Measurements from ENCODE around the gene KLF4.

Gene KLF4

GRCh38 chr9:107488375-107489143 lies 1.0 kb downstream of the KLF4 start:
- H3K9ac ChIP-seq (ENCODE audit: low read depth in 1 of 2, low read length in 2 of 2) = peak overlapping the region; percentile 97 to 99
- peak overlapping the region; percentile 95 to 97 for H3K27ac ChIP-seq (ENCODE audit: low read depth in 2 of 2, low read length in 2 of 2)
- H3K9me3 ChIP-seq (ENCODE audit: control insufficient read depth in 2 of 2, low read length in 2 of 2) = no peaks in the 10 kb centered on the region
- H3K4me1 ChIP-seq (ENCODE audit: control insufficient read depth in 2 of 2, insufficient read depth in 2 of 2, low read length in 2 of 2) = peaks cover 5 to 16% of the 10 kb centered on the region in 2 donors
- peaks cover 0 to 3% of the 10 kb centered on the region in 2 donors for H3K27me3 ChIP-seq (ENCODE audit: control insufficient read depth in 2 of 2, insufficient read depth in 2 of 2, low read length in 2 of 2)
- H3K4me3 ChIP-seq (ENCODE audit: low read length in 2 of 2) = peak overlapping the region; percentile 89 to 98
- H3K36me3 ChIP-seq (ENCODE audit: control insufficient read depth in 2 of 2, insufficient read depth in 2 of 2, low read length in 2 of 2) = peaks cover 13 to 35% of the 10 kb centered on the region in 2 donors

- Histone ChIP-seq H3K27ac (ENCODE audit: low read depth in 2 of 2, low read length in 2 of 2) (peak overlapping the region; percentile 95 to 97), H3K36me3 (ENCODE audit: control insufficient read depth in 2 of 2, insufficient read depth in 2 of 2, low read length in 2 of 2) (peaks cover 13 to 35% of the 10 kb centered on the region in 2 donors), H3K9ac (ENCODE audit: low read depth in 1 of 2, low read length in 2 of 2) (peak overlapping the region; percentile 97 to 99), H3K4me1 (ENCODE audit: control insufficient read depth in 2 of 2, insufficient read depth in 2 of 2, low read length in 2 of 2) (peaks cover 5 to 16% of the 10 kb centered on the region in 2 donors), H3K4me3 (ENCODE audit: low read length in 2 of 2) (peak overlapping the region; percentile 89 to 98), H3K27me3 (ENCODE audit: control insufficient read depth in 2 of 2, insufficient read depth in 2 of 2, low read length in 2 of 2) (peaks cover 0 to 3% of the 10 kb centered on the region in 2 donors), H3K9me3 (ENCODE audit: control insufficient read depth in 2 of 2, low read length in 2 of 2) (no peaks in the 10 kb centered on the region)
Observed at GRCh38 chr9:107487521-107488374, 1.8 kb downstream of the KLF4 start.

- Histone ChIP-seq H3K4me1 (ENCODE audit: control insufficient read depth in 2 of 2, insufficient read depth in 2 of 2, low read length in 2 of 2) (peaks cover 5 to 14% of the 10 kb centered on the region in 2 donors), H3K27me3 (ENCODE audit: control insufficient read depth in 2 of 2, insufficient read depth in 2 of 2, low read length in 2 of 2) (peaks cover 0 to 3% of the 10 kb centered on the region in 2 donors), H3K9me3 (ENCODE audit: control insufficient read depth in 2 of 2, low read length in 2 of 2) (no peaks in the 10 kb centered on the region), H3K36me3 (ENCODE audit: control insufficient read depth in 2 of 2, insufficient read depth in 2 of 2, low read length in 2 of 2) (peaks cover 13 to 35% of the 10 kb centered on the region in 2 donors), H3K27ac (ENCODE audit: low read depth in 2 of 2, low read length in 2 of 2) (peak overlapping the region; percentile 95 to 97), H3K9ac (ENCODE audit: low read depth in 1 of 2, low read length in 2 of 2) (peak overlapping the region; percentile 97 to 99), H3K4me3 (ENCODE audit: low read length in 2 of 2) (peak overlapping the region; percentile 89 to 98)
Observed at GRCh38 chr9:107486674-107487520, 2.7 kb downstream of the KLF4 start.

GRCh38 chr9:107485458-107486043 lies 4.0 kb downstream of the KLF4 start:
- Histone ChIP-seq H3K9ac (ENCODE audit: low read depth in 1 of 2, low read length in 2 of 2) (peak overlapping the region; percentile 97 to 99), H3K4me1 (ENCODE audit: control insufficient read depth in 2 of 2, insufficient read depth in 2 of 2, low read length in 2 of 2) (peaks cover 3 to 5% of the 10 kb centered on the region in 2 donors), H3K36me3 (ENCODE audit: control insufficient read depth in 2 of 2, insufficient read depth in 2 of 2, low read length in 2 of 2) (peaks cover 13 to 35% of the 10 kb centered on the region in 2 donors), H3K27me3 (ENCODE audit: control insufficient read depth in 2 of 2, insufficient read depth in 2 of 2, low read length in 2 of 2) (no peaks in the 10 kb centered on the region), H3K27ac (ENCODE audit: low read depth in 2 of 2, low read length in 2 of 2) (peak overlapping the region; percentile 74 to 97), H3K9me3 (ENCODE audit: control insufficient read depth in 2 of 2, low read length in 2 of 2) (no peaks in the 10 kb centered on the region), H3K4me3 (ENCODE audit: low read length in 2 of 2) (peak overlapping the region; percentile 89 to 98)

- Histone ChIP-seq H3K36me3 (ENCODE audit: control insufficient read depth in 2 of 2, insufficient read depth in 2 of 2, low read length in 2 of 2) (peaks cover 13 to 35% of the 10 kb centered on the region in 2 donors), H3K27me3 (ENCODE audit: control insufficient read depth in 2 of 2, insufficient read depth in 2 of 2, low read length in 2 of 2) (no peaks in the 10 kb centered on the region), H3K4me1 (ENCODE audit: control insufficient read depth in 2 of 2, insufficient read depth in 2 of 2, low read length in 2 of 2) (peaks cover 2 to 3% of the 10 kb centered on the region in 2 donors), H3K9me3 (ENCODE audit: control insufficient read depth in 2 of 2, low read length in 2 of 2) (no peaks in the 10 kb centered on the region), H3K4me3 (ENCODE audit: low read length in 2 of 2) (peak overlapping the region; percentile 89 to 98), H3K27ac (ENCODE audit: low read depth in 2 of 2, low read length in 2 of 2) (peak overlapping the region in 1 of 2 donors; percentile 27), H3K9ac (ENCODE audit: low read depth in 1 of 2, low read length in 2 of 2) (peak overlapping the region in 1 of 2 donors; percentile 99)
Observed at GRCh38 chr9:107484117-107484723, 5.3 kb downstream of the KLF4 start.

GRCh38 chr9:107483666-107484065 lies 5.9 kb downstream of the KLF4 start:
- peak overlapping the region; percentile 11 to 89 for H3K4me3 ChIP-seq (ENCODE audit: low read length in 2 of 2)
- H3K36me3 ChIP-seq (ENCODE audit: control insufficient read depth in 2 of 2, insufficient read depth in 2 of 2, low read length in 2 of 2) = peaks cover 13 to 31% of the 10 kb centered on the region in 2 donors
- H3K9ac ChIP-seq (ENCODE audit: low read depth in 1 of 2, low read length in 2 of 2) = peak overlapping the region in 1 of 2 donors; percentile 13
- no peaks in the 10 kb centered on the region for H3K9me3 ChIP-seq (ENCODE audit: control insufficient read depth in 2 of 2, low read length in 2 of 2)
- H3K27ac ChIP-seq (ENCODE audit: low read depth in 2 of 2, low read length in 2 of 2) = peak overlapping the region in 1 of 2 donors; percentile 27
- no peaks in the 10 kb centered on the region for H3K27me3 ChIP-seq (ENCODE audit: control insufficient read depth in 2 of 2, insufficient read depth in 2 of 2, low read length in 2 of 2)
- peaks cover 2 to 3% of the 10 kb centered on the region in 2 donors for H3K4me1 ChIP-seq (ENCODE audit: control insufficient read depth in 2 of 2, insufficient read depth in 2 of 2, low read length in 2 of 2)

- Histone ChIP-seq H3K36me3 (ENCODE audit: control insufficient read depth in 2 of 2, insufficient read depth in 2 of 2, low read length in 2 of 2) (peaks cover 8 to 12% of the 10 kb centered on the region in 2 donors), H3K4me1 (ENCODE audit: control insufficient read depth in 2 of 2, insufficient read depth in 2 of 2, low read length in 2 of 2) (peaks cover 0 to 2% of the 10 kb centered on the region in 2 donors), H3K4me3 (ENCODE audit: low read length in 2 of 2) (no peak overlapping the region), H3K27ac (ENCODE audit: low read depth in 2 of 2, low read length in 2 of 2) (peak overlapping the region in 1 of 2 donors; percentile 43), H3K9me3 (ENCODE audit: control insufficient read depth in 2 of 2, low read length in 2 of 2) (no peaks in the 10 kb centered on the region), H3K27me3 (ENCODE audit: control insufficient read depth in 2 of 2, insufficient read depth in 2 of 2, low read length in 2 of 2) (no peaks in the 10 kb centered on the region), H3K9ac (ENCODE audit: low read depth in 1 of 2, low read length in 2 of 2) (no peak overlapping the region)
Observed at GRCh38 chr9:107481035-107481434, 8.5 kb downstream of the KLF4 start.

- no peaks in the 10 kb centered on the region for H3K9me3 ChIP-seq (ENCODE audit: control insufficient read depth in 2 of 2, low read length in 2 of 2)
- no peak overlapping the region for H3K4me3 ChIP-seq (ENCODE audit: low read length in 2 of 2)
- no peaks in the 10 kb centered on the region for H3K27me3 ChIP-seq (ENCODE audit: control insufficient read depth in 2 of 2, insufficient read depth in 2 of 2, low read length in 2 of 2)
- no peak overlapping the region for H3K27ac ChIP-seq (ENCODE audit: low read depth in 2 of 2, low read length in 2 of 2)
- peaks cover 5% of the 10 kb centered on the region in 2 donors for H3K36me3 ChIP-seq (ENCODE audit: control insufficient read depth in 2 of 2, insufficient read depth in 2 of 2, low read length in 2 of 2)
- H3K4me1 ChIP-seq (ENCODE audit: control insufficient read depth in 2 of 2, insufficient read depth in 2 of 2, low read length in 2 of 2) = peaks cover 0 to 2% of the 10 kb centered on the region in 2 donors
- H3K9ac ChIP-seq (ENCODE audit: low read depth in 1 of 2, low read length in 2 of 2) = no peak overlapping the region
Observed at GRCh38 chr9:107480386-107480789, 9.2 kb downstream of the KLF4 start.

- peaks cover 0 to 2% of the 10 kb centered on the region in 2 donors for H3K4me1 ChIP-seq (ENCODE audit: control insufficient read depth in 2 of 2, insufficient read depth in 2 of 2, low read length in 2 of 2)
- H3K9ac ChIP-seq (ENCODE audit: low read depth in 1 of 2, low read length in 2 of 2) = no peak overlapping the region
- no peaks in the 10 kb centered on the region for H3K9me3 ChIP-seq (ENCODE audit: control insufficient read depth in 2 of 2, low read length in 2 of 2)
- H3K36me3 ChIP-seq (ENCODE audit: control insufficient read depth in 2 of 2, insufficient read depth in 2 of 2, low read length in 2 of 2) = no peaks in the 10 kb centered on the region
- H3K27ac ChIP-seq (ENCODE audit: low read depth in 2 of 2, low read length in 2 of 2) = no peak overlapping the region
- H3K4me3 ChIP-seq (ENCODE audit: low read length in 2 of 2) = no peak overlapping the region
- no peaks in the 10 kb centered on the region for H3K27me3 ChIP-seq (ENCODE audit: control insufficient read depth in 2 of 2, insufficient read depth in 2 of 2, low read length in 2 of 2)
Observed at GRCh38 chr9:107478805-107479204, 10.8 kb downstream of the KLF4 start.
